Panc1 (cell line): ENCODE results near the gene FGF2. TPM values are rescaled to one million over a fixed set of nuclear protein-coding genes. Genes with fewer than 3 reads are reported as not detected.

Source experiments
- ATAC-seq: fragments of 200-7000 bp; cut with Tn5 transposase; 2 replicates; pipeline ENCODE4 v1.9.1; 2020; ENCODE audit warnings: mild to moderate bottlenecking, moderate library complexity
- BruUV-seq: library from RNA; stranded (reverse); fragments of 400-500 nt; replicated peaks from 2 replicates; lab custom pipeline; 2021; lab: Mats Ljungman, UMichigan
- CTCF ChIA-PET: fragments of 300-600 bp; sonication (Branson Sonifier 250); formaldehyde crosslinking; loops from one replicate; lab custom pipeline; 2022; ENCODE audit warnings: antibody characterized with exemption; lab: Charles Lee
- POLR2A ChIA-PET: fragments of 300-600 bp; sonication (Branson Sonifier 250); formaldehyde crosslinking; loops from one replicate; lab custom pipeline; 2022; ENCODE audit warnings: antibody characterized with exemption; lab: Charles Lee
- DNase-seq: peaks from one replicate; pipeline ENCODE4 v3.0.0-alpha.2; 2010; ENCODE audit warnings: low read depth, low spot score
- H3K27ac ChIP-seq: 2 replicates; pipeline ENCODE4 v1.5.1; 2011; ENCODE audit warnings: mild to moderate bottlenecking, low read length, inconsistent platforms
- H3K27me3 ChIP-seq: fragments of 200-500 bp; sonication (Bioruptor generic); 2 replicates; pipeline ENCODE4 v1.6.0; 2014; ENCODE audit warnings: low read length, inconsistent platforms; ENCODE audit not compliant: control insufficient read depth, insufficient read depth
- H3K36me3 ChIP-seq: fragments of 200-500 bp; sonication (Bioruptor generic); 2 replicates; pipeline ENCODE4 v1.5.1; 2014; ENCODE audit warnings: inconsistent platforms, mild to moderate bottlenecking, low read length, moderate library complexity; ENCODE audit not compliant: control insufficient read depth, insufficient read depth
- H3K4me1 ChIP-seq: 2 replicates; pipeline ENCODE4 v1.5.1; 2011; ENCODE audit warnings: inconsistent platforms, mild to moderate bottlenecking, low read length, moderate library complexity; ENCODE audit not compliant: control insufficient read depth, insufficient read depth
- H3K4me3 ChIP-seq, 2 experiments: 2 replicates each; pipeline ENCODE4 v1.5.1; 2011 to 2012; ENCODE audit warnings: low read depth in 2 of 2, low read length in 2 of 2, mild to moderate bottlenecking in 2 of 2, inconsistent platforms in 1 of 2, moderate library complexity in 1 of 2
- H3K9me3 ChIP-seq: fragments of 200-500 bp; sonication (Bioruptor generic); 2 replicates; pipeline ENCODE4 v1.5.1; 2014; ENCODE audit warnings: low read depth, mild to moderate bottlenecking, inconsistent platforms, low read length, moderate library complexity; ENCODE audit not compliant: control insufficient read depth, insufficient read depth
- CTCF ChIP-seq: fragments of 450-650 bp; IDR thresholded peaks from 2 replicates; pipeline ENCODE4 v1.5.1; 2017; ENCODE audit warnings: mild to moderate bottlenecking
- POLR2AphosphoS5 ChIP-seq: IDR thresholded peaks from 2 replicates; pipeline ENCODE4 v1.6.1; 2012; ENCODE audit warnings: mild to moderate bottlenecking, low read depth, low read length, moderate library complexity
- REST ChIP-seq, 2 experiments: IDR thresholded peaks; 2 replicates each; pipeline ENCODE4 v1.6.1; 2011 to 2012; ENCODE audit warnings: low read depth in 2 of 2, control low read depth in 1 of 2, low read length in 1 of 2, mild to moderate bottlenecking in 1 of 2, moderate library complexity in 1 of 2; ENCODE audit not compliant: insufficient read depth in 1 of 2
- SIN3A ChIP-seq: IDR thresholded peaks from 2 replicates; pipeline ENCODE4 v1.6.1; 2012; ENCODE audit warnings: low read depth, mild to moderate bottlenecking, low read length, moderate library complexity, borderline replicate concordance; ENCODE audit not compliant: insufficient read depth
- TCF7L2 ChIP-seq: IDR thresholded peaks from 2 replicates; pipeline ENCODE4 v1.6.1; 2011; ENCODE audit warnings: mild to moderate bottlenecking, low read depth, low read length, inconsistent platforms
- in situ Hi-C: cut with HindIII; loops from 2 replicates; pipeline ENCODE4 v1.10.0; 2016; ENCODE audit warnings: low sequenced_read_pairs, low pct_unique_long_range_greater_than_20kb
- intact Hi-C: fragments of 100-400 bp; cut with micrococcal nuclease; formaldehyde crosslinking; loops from one replicate; pipeline ENCODE4 v1.10.0; 2022; ENCODE audit not compliant: unreplicated experiment
- total RNA-seq: library from RNA; stranded (reverse); gene quantifications from one replicate; pipeline ENCODE4 v1.2.1, GENCODE V29; 2021; ENCODE audit not compliant: unreplicated experiment

Gene FGF2
- total RNA-seq, 1 experiment from 2014 or later: 21.7 TPM

- intact Hi-C loops: loop anchor here (5.0 kb wide), 1 partner anchor 154 kb away; no protein-coding TSS in a partner anchor
- in situ Hi-C loops: no loop called here
- H3K36me3 ChIP-seq: peaks cover 8% of the 10 kb centered on the region; the same call in 1 of the 2 replicates
- H3K27ac ChIP-seq: no peak overlapping the region; the same call in 1 of the 2 replicates
- TF ChIP-seq CTCF (no peak), REST (IDR thresholded peaks at IDR 0.05; ENCODE audit: insufficient read depth in 1 of 2, low read depth in 2 of 2, low read length in 1 of 2) (no peak), POLR2AphosphoS5 (no peak), TCF7L2 (no peak), SIN3A (no peak)
- no peaks in the 10 kb centered on the region for H3K27me3 ChIP-seq
- ATAC-seq: no peak
- H3K4me3 ChIP-seq: no peak overlapping the region
- H3K9me3 ChIP-seq: no peaks in the 10 kb centered on the region
- BruUV-seq: no TSS peak
- no peak for DNase-seq
- CTCF ChIA-PET: interaction anchor here (1.0 kb wide), 1 partner anchor 156 kb away, joined by 6 read pairs; no protein-coding TSS in a partner anchor
- peaks cover 12% of the 10 kb centered on the region; the same call in 1 of the 2 replicates for H3K4me1 ChIP-seq
- POLR2A ChIA-PET: no interaction called here
These were observed 85.0 kb downstream of the FGF2 start for GRCh38 chr4:122911588-122911987.

- in situ Hi-C loops (no loop called here), intact Hi-C loops (loop anchor here (5.0 kb wide), 1 partner anchor 156 kb away; no protein-coding TSS in a partner anchor)
- no peaks in the 10 kb centered on the region for H3K27me3 ChIP-seq
- peaks cover 8% of the 10 kb centered on the region; the same call in 1 of the 2 replicates for H3K36me3 ChIP-seq
- peak overlapping the region; percentile 54; the same call in 1 of the 2 replicates for H3K27ac ChIP-seq
- no peak overlapping the region for H3K4me3 ChIP-seq
- ChIA-PET POLR2A (no interaction called here), CTCF (no interaction called here)
- no TSS peak for BruUV-seq
- no peak for DNase-seq
- TF ChIP-seq SIN3A: no peak
- no peak for TF ChIP-seq CTCF
- TF ChIP-seq POLR2AphosphoS5: no peak
- TF ChIP-seq REST (IDR thresholded peaks at IDR 0.05; ENCODE audit: insufficient read depth in 1 of 2, low read depth in 2 of 2, low read length in 1 of 2): no peak
- no peak for TF ChIP-seq TCF7L2
- H3K9me3 ChIP-seq: no peaks in the 10 kb centered on the region
- no peak for ATAC-seq
- H3K4me1 ChIP-seq: peaks cover 12% of the 10 kb centered on the region; the same call in 1 of the 2 replicates
These were observed 86.4 kb downstream of the FGF2 start for GRCh38 chr4:122912810-122913575.
